ENCODE data around the gene MEGF6. TPM values are rescaled to one million over a fixed set of nuclear protein-coding genes. Genes with fewer than 3 reads are reported as not detected.

Gene MEGF6
- total RNA-seq, 1 donor from 2014 or later, result 198 TPM

DNA sequence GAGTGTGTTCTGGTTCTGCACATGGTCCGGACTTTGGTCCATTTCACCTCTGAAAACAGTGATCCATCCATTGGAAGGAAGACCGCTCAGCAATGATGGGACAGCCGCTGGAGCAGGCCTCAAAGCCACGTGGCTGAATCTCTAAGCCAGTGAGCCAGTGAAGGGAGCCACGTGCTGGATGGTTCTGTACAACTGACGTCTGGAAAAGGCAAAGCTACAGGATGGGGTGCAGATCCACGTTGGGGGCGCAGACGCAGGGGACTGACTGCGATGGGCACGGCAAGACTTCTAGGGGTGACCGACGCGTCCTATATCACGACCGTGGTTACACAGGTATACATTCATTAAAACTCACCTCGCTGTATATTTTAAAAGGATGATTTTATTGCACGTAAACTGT, 167.0 kb downstream of the MEGF6 start:
- no peaks in the 10 kb centered on the region for H3K36me3 Mint-ChIP-seq (ENCODE audit: low read depth, unreplicated experiment)
- TF ChIP-seq, protein P1, sequence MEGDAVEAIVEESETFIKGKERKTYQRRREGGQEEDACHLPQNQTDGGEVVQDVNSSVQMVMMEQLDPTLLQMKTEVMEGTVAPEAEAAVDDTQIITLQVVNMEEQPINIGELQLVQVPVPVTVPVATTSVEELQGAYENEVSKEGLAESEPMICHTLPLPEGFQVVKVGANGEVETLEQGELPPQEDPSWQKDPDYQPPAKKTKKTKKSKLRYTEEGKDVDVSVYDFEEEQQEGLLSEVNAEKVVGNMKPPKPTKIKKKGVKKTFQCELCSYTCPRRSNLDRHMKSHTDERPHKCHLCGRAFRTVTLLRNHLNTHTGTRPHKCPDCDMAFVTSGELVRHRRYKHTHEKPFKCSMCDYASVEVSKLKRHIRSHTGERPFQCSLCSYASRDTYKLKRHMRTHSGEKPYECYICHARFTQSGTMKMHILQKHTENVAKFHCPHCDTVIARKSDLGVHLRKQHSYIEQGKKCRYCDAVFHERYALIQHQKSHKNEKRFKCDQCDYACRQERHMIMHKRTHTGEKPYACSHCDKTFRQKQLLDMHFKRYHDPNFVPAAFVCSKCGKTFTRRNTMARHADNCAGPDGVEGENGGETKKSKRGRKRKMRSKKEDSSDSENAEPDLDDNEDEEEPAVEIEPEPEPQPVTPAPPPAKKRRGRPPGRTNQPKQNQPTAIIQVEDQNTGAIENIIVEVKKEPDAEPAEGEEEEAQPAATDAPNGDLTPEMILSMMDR (IDR thresholded peaks at IDR 0.05; ENCODE audit: unreplicated experiment), result no peak
- H3K4me1 Mint-ChIP-seq (ENCODE audit: unreplicated experiment), result no peaks in the 10 kb centered on the region
- H3K9me3 Mint-ChIP-seq (ENCODE audit: unreplicated experiment), result no peaks in the 10 kb centered on the region
- no peak overlapping the region for H3K4me3 Mint-ChIP-seq (ENCODE audit: unreplicated experiment)
- peaks cover 6% of the 10 kb centered on the region for H3K27me3 Mint-ChIP-seq (ENCODE audit: unreplicated experiment)
- H3K27ac Mint-ChIP-seq (ENCODE audit: unreplicated experiment), result no peak overlapping the region
- no peak for DNase-seq (ENCODE audit: low spot score)

DNA sequence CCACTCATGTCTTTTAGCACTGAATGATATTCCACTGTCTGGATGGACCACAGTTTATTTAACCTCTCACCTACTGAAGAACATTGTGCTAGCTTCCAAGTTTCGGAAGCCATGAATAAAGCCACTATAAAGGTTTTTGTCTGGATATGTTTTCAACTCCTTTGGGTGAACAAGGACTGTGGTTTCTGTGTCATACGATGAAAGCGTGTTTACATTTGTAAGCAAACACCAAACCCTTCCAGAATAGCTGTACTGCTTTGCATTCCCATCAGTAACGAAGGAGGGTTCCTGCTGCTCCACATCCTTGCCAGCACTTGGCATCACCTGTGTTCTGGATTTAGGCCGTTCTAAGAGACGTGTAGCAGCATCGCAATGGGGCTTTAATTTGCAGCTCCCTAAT, 167.5 kb downstream of the MEGF6 start:
- TF ChIP-seq, protein P1 (IDR thresholded peaks at IDR 0.05; ENCODE audit: unreplicated experiment), result no peak
- no peaks in the 10 kb centered on the region for H3K9me3 Mint-ChIP-seq (ENCODE audit: unreplicated experiment)
- no peaks in the 10 kb centered on the region for H3K36me3 Mint-ChIP-seq (ENCODE audit: low read depth, unreplicated experiment)
- peaks cover 6% of the 10 kb centered on the region for H3K27me3 Mint-ChIP-seq (ENCODE audit: unreplicated experiment)
- H3K4me1 Mint-ChIP-seq (ENCODE audit: unreplicated experiment), result no peaks in the 10 kb centered on the region
- no peak overlapping the region for H3K4me3 Mint-ChIP-seq (ENCODE audit: unreplicated experiment)
- H3K27ac Mint-ChIP-seq (ENCODE audit: unreplicated experiment), result no peak overlapping the region
- no peak for DNase-seq (ENCODE audit: low spot score)

DNA sequence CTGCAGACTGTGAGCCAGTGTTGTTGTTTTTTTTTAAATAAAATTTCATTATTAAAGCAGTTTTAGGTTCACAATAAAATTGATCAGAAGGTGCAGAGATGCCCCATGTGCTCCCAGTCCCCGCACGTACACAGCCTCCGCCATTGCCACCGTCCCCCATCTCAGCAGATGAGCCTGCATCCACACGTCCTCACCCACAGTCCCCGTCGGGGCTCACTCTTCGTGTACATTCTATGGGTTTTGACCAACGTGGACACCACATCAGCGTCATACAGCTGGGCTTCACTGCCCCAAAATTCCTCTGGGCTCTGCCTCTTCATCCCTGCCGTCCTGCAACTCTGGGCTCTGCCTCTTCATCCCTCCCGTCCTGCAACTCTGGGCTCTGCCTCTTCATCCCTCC, 168.4 kb downstream of the MEGF6 start:
- H3K36me3 Mint-ChIP-seq (ENCODE audit: low read depth, unreplicated experiment), result no peaks in the 10 kb centered on the region
- TF ChIP-seq, protein P1 (IDR thresholded peaks at IDR 0.05; ENCODE audit: unreplicated experiment), result no peak
- H3K9me3 Mint-ChIP-seq (ENCODE audit: unreplicated experiment), result no peaks in the 10 kb centered on the region
- DNase-seq (ENCODE audit: low spot score), result no peak
- H3K4me3 Mint-ChIP-seq (ENCODE audit: unreplicated experiment), result no peak overlapping the region
- no peak overlapping the region for H3K27ac Mint-ChIP-seq (ENCODE audit: unreplicated experiment)
- H3K4me1 Mint-ChIP-seq (ENCODE audit: unreplicated experiment), result no peaks in the 10 kb centered on the region
- H3K27me3 Mint-ChIP-seq (ENCODE audit: unreplicated experiment), result peaks cover 11% of the 10 kb centered on the region

DNA sequence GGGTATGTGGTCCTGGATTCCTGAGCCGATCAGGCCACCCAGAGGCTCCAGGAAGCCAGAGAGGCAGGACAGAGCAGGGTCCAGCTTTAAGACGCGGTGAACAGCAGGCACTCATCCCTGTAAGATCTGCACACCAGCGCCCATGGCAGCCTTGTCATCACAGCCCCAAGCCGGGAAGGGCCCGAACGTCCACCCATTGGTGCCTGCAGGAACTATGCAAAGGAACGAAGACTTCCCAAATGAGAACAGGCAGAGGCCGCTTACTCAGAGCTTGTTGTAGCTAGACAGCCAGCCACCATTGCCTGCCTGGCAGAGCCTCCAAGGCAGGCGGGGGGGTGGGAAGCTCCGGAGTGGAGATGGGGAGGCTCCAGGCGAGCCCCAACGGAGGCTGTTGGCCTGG, 169.0 kb downstream of the MEGF6 start:
- Mint-ChIP-seq H3K27ac (ENCODE audit: unreplicated experiment) (no peak overlapping the region), H3K4me3 (ENCODE audit: unreplicated experiment) (no peak overlapping the region), H3K36me3 (ENCODE audit: low read depth, unreplicated experiment) (no peaks in the 10 kb centered on the region), H3K9me3 (ENCODE audit: unreplicated experiment) (no peaks in the 10 kb centered on the region), H3K4me1 (ENCODE audit: unreplicated experiment) (no peaks in the 10 kb centered on the region), H3K27me3 (ENCODE audit: unreplicated experiment) (peaks cover 13% of the 10 kb centered on the region)
- DNase-seq (ENCODE audit: low spot score), result no peak
- TF ChIP-seq, protein P1 (IDR thresholded peaks at IDR 0.05; ENCODE audit: unreplicated experiment), result no peak

DNA sequence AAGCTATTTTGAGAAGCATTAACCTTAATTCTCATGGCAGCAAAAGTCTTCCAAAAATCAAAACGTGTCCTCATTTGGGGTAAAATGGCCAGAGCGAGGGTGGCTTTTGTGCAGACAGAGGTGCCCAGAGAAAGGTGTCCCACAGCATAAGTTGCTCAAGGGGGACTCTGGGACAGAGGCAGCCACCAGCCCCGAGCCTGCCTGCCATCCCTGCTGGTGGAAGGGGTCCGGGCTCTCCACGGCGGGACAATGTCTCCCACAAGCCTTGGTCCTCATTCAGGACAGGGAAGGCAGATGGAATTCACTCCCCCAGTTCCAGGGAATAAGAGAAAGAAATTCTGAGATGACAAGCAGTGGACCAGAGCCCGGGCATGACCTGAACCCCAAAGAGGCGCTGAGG, 169.4 kb downstream of the MEGF6 start:
- Mint-ChIP-seq H3K27me3 (ENCODE audit: unreplicated experiment) (peaks cover 15% of the 10 kb centered on the region), H3K36me3 (ENCODE audit: low read depth, unreplicated experiment) (no peaks in the 10 kb centered on the region), H3K4me1 (ENCODE audit: unreplicated experiment) (no peaks in the 10 kb centered on the region), H3K4me3 (ENCODE audit: unreplicated experiment) (no peak overlapping the region), H3K27ac (ENCODE audit: unreplicated experiment) (no peak overlapping the region), H3K9me3 (ENCODE audit: unreplicated experiment) (no peaks in the 10 kb centered on the region)
- TF ChIP-seq, protein P1 (IDR thresholded peaks at IDR 0.05; ENCODE audit: unreplicated experiment), result no peak
- no peak for DNase-seq (ENCODE audit: low spot score)

All from endothelial cell (in vitro differentiated cells).